Measurements from ENCODE around the gene ITGA3.

Gene ITGA3

GRCh38 chr17:50114849-50115357 lies 59.0 kb downstream of the ITGA3 start:
- no peak overlapping the region for H3K4me3 ChIP-seq (ENCODE audit: low read length)
- peak; percentile 60 for DNase-seq (ENCODE audit: low read depth, low spot score)

GRCh38 chr17:50115756-50116155 lies 59.8 kb downstream of the ITGA3 start:
- H3K4me3 ChIP-seq (ENCODE audit: low read length), result no peak overlapping the region
- no peak for DNase-seq (ENCODE audit: low read depth, low spot score)

GRCh38 chr17:50117202-50118051 lies 61.5 kb downstream of the ITGA3 start:
- H3K4me3 ChIP-seq (ENCODE audit: low read length), result no peak overlapping the region
- no peak for DNase-seq (ENCODE audit: low read depth, low spot score)

GRCh38 chr17:50118076-50118827 lies 62.3 kb downstream of the ITGA3 start:
- DNase-seq (ENCODE audit: low read depth, low spot score), result no peak
- H3K4me3 ChIP-seq (ENCODE audit: low read length), result no peak overlapping the region

- no peak for DNase-seq (ENCODE audit: low read depth, low spot score)
- no peak overlapping the region for H3K4me3 ChIP-seq (ENCODE audit: low read length)
Observed at GRCh38 chr17:50118828-50119218, 62.9 kb downstream of the ITGA3 start.

GRCh38 chr17:50120475-50121253 lies 64.8 kb downstream of the ITGA3 start:
- H3K4me3 ChIP-seq (ENCODE audit: low read length), result no peak overlapping the region
- DNase-seq (ENCODE audit: low read depth, low spot score), result no peak

- no peak overlapping the region for H3K4me3 ChIP-seq (ENCODE audit: low read length)
- no peak for DNase-seq (ENCODE audit: low read depth, low spot score)
Observed at GRCh38 chr17:50122945-50123344, 67.0 kb downstream of the ITGA3 start.

GRCh38 chr17:50123649-50124349 lies 67.9 kb downstream of the ITGA3 start:
- H3K4me3 ChIP-seq (ENCODE audit: low read length), result no peak overlapping the region

GRCh38 chr17:50125420-50125997 lies 69.6 kb downstream of the ITGA3 start:
- no peak for DNase-seq (ENCODE audit: low read depth, low spot score)
- no peak overlapping the region for H3K4me3 ChIP-seq (ENCODE audit: low read length)

More at GRCh38 chr17:50123649-50124349, 67.9 kb downstream of the ITGA3 start:
- DNase-seq (ENCODE audit: low read depth, low spot score), result no peak

- no peak for DNase-seq (ENCODE audit: low read depth, low spot score)
- H3K4me3 ChIP-seq (ENCODE audit: low read length), result no peak overlapping the region
Observed at GRCh38 chr17:50127697-50128361, 71.9 kb downstream of the ITGA3 start.

- DNase-seq (ENCODE audit: low read depth, low spot score), result no peak
- H3K4me3 ChIP-seq (ENCODE audit: low read length), result no peak overlapping the region
Observed at GRCh38 chr17:50128441-50129352, 72.8 kb downstream of the ITGA3 start.

GRCh38 chr17:50129353-50129727 lies 73.4 kb downstream of the ITGA3 start:
- no peak for DNase-seq (ENCODE audit: low read depth, low spot score)
- H3K4me3 ChIP-seq (ENCODE audit: low read length), result no peak overlapping the region

- DNase-seq (ENCODE audit: low read depth, low spot score), result no peak
- no peak within 1 kb of the TSS for H3K4me3 ChIP-seq (ENCODE audit: low read length)
Observed at GRCh38 chr17:50129728-50130558, 74.0 kb downstream of the ITGA3 start, which contains the start of gene SAMD14. SAMD14 (minus strand) TSS chr17:50130160; CDS start chr17:50124959, 5,201 bp downstream.

- H3K4me3 ChIP-seq (ENCODE audit: low read length), result no peak overlapping the region
- DNase-seq (ENCODE audit: low read depth, low spot score), result no peak
Observed at GRCh38 chr17:50130559-50131305, 74.8 kb downstream of the ITGA3 start.

- H3K4me3 ChIP-seq (ENCODE audit: low read length), result no peak overlapping the region
- DNase-seq (ENCODE audit: low read depth, low spot score), result no peak
Observed at GRCh38 chr17:50132104-50132794, 76.3 kb downstream of the ITGA3 start.
